ENCODE measurements around the gene TBC1D5. TPM values are rescaled to one million over a fixed set of nuclear protein-coding genes. Genes with fewer than 3 reads are reported as not detected.
"Not testable (repeated sequence)": the region's sequence is repeated elsewhere in the genome, so short reads cannot be mapped to it uniquely, and the experiment has no call there.

The TBC1D5 gene
- total RNA-seq, 1 donor from 2014 or later, result 25.9 TPM

DNA sequence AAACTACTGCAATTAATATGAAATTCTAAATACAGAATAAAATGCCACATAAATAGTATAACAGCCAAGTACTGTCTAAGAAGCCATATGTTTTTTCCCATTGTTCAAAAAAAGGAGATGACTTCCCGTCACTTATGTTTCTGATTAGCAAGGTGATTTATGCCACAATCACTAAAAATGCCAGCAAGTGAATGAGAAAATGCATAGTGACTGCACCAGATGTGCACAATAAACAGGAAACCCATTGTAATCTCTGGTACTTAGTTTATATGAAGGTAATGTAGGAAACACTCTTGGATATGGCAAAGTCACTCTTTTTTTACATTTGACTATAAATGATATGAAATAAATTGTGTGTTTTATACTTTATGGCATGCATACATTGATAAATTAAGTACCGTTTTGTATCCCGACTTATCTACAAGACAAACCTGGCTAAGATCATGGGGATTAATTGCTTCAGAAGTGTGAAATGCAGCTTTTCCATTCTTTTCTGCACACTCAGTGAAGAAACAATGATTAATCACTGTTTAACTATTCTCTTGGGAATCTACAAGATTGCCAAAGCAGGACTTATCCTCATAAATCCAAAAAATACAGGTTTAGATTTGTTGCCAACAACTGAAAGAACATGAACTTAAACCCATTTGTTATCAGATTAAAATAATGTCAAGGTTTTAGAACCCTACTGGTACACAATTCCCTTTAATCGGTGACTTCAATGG is 164.5 kb downstream of the TBC1D5 start:
- intact Hi-C loops (cut with DNase I), result no loop called here

DNA sequence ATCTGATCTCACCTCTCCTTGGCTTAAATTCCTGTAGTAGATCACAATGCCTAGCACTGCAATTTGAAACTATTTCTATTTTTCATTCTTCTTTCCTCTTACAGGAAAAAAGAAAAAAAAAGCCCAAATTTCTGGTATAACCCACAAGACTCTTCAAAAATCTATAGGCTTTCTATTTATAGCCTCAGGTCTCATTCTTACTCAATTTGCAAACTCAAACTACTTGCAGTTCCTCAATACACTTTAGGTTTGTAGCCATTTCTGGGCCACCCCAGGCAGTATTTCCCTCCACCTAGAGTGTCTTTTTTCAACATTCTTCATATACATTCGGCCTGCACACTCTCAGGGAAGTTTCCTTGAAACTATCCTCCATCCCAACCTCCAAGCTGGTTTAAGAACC is 169.0 kb downstream of the TBC1D5 start:
- intact Hi-C loops (cut with DNase I), result no loop called here
- no peak for DNase-seq (ENCODE audit: low spot score)

More for the DNA sequence above, 164.5 kb downstream of the TBC1D5 start:
- DNase-seq (ENCODE audit: low spot score), result no peak

GRCh38 chr3:17571686-17572085 is 170.7 kb downstream of the TBC1D5 start:
- intact Hi-C loops (cut with DNase I), result no loop called here
- DNase-seq (ENCODE audit: low spot score), result no peak

- intact Hi-C loops (cut with DNase I), result no loop called here
- no peak for DNase-seq (ENCODE audit: low spot score)
Observed at GRCh38 chr3:17562845-17563244, 179.6 kb downstream of the TBC1D5 start.

- DNase-seq (ENCODE audit: low spot score), result no peak
- intact Hi-C loops (cut with DNase I), result loop anchor here (10.0 kb wide), 1 partner anchor 186 kb away; the partner anchor contains the start of gene TBC1D5
Observed at GRCh38 chr3:17558565-17558964, 183.9 kb downstream of the TBC1D5 start.

DNA sequence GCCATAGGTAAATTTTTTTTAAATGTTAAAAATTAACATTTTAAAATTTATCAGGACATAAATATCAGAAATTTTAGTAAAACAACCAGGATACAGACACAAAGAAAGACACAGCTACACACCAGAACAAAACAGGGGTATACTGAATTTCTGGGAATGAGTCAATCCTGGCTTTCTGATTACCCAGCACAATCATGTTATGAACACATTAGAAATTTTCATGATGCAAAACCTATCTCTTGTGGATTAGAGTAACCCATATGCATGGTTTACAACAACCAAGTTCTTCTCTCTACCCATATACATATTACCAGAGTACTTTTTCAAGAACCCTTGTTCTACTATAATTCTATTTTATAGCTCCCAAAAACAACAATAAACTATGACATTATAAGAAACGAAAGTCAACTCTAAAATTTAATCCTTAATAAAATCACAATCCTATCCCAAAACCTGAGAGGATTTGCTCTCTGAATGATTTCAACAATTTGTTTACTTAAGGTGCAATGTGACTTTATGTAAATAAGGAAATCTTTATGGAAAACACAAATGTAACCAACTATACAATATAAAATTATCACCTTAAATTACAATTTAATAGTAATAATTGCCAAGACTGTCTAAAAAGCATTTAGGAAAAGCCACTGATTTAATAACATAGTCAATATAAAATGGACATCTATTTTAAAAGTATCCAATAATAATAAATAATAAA is 184.5 kb downstream of the TBC1D5 start:
- DNase-seq (ENCODE audit: low spot score), result no peak
- intact Hi-C loops (cut with DNase I), result loop anchor here (10.0 kb wide), 1 partner anchor 187 kb away; the partner anchor contains the start of gene TBC1D5

DNA sequence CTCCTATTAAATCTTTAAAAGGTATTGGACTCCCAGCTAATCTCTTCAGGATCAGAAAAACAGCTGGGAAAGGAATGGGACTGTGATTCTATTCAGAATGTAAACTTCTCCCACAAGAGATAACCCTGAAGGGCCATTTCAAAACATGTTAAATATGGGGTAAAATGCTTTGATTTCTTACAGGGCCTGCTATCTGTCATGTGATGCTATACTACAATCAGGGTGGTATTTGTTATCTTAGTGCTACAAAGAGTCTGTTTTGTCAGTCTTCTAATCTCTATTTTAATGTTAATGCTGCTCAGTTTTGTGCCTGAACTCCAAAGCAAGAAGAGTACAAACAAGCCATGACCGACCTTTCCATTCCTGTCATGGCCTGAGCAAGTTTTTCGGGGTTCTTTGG is 186.9 kb downstream of the TBC1D5 start:
- DNase-seq (ENCODE audit: low spot score), result no peak
- intact Hi-C loops (cut with DNase I), result loop anchor here (10.0 kb wide), 1 partner anchor 189 kb away; the partner anchor contains the start of gene TBC1D5

DNA sequence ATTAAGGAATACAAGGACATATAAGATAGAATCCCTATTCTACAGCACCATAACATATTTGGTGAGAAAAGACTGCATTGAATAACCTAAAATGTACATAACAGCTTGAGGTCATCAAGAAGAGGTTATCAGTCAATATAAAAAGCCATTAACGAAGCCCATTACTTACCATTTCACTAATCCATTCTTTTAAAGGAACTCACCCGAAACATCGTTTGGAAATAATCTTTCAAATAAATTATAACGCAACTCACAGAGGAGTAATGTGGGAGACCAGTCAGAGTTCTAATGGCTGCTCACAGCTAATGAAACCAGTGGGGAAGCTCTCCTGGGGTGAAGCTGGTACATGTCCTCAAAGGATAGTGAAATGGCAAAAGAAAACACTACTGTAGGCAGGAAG is 188.4 kb downstream of the TBC1D5 start:
- intact Hi-C loops (cut with DNase I), result loop anchor here (10.0 kb wide), 1 partner anchor 191 kb away; the partner anchor contains the start of gene TBC1D5

GRCh38 chr3:17553080-17553479 is 189.4 kb downstream of the TBC1D5 start:
- no peak for DNase-seq (ENCODE audit: low spot score)
- intact Hi-C loops (cut with DNase I), result loop anchor here (10.0 kb wide), 1 partner anchor 192 kb away; the partner anchor contains the start of gene TBC1D5

More for the DNA sequence above, 188.4 kb downstream of the TBC1D5 start:
- DNase-seq (ENCODE audit: low spot score), result no peak

DNA sequence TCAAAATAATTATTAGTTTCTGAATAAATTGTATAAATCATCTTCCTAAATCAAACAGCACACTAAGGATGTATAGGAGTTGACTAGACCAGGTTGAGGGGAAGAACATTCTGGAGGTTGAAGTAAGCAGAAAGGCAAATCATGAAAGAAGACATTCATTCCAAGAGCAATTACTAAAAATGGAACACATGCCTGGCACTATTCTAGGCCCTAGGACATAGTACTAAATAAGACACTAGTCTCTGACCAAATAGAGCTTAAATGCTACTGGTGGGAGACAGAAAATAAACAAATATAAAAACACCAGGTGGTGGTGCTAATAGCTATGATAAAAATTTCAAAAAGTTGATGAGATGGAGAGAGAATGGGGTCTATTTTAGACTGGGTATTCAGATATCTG is 190.1 kb downstream of the TBC1D5 start:
- DNase-seq (ENCODE audit: low spot score), result no peak
- intact Hi-C loops (cut with DNase I), result loop anchor here (10.0 kb wide), 1 partner anchor 192 kb away; the partner anchor contains the start of gene TBC1D5

DNA sequence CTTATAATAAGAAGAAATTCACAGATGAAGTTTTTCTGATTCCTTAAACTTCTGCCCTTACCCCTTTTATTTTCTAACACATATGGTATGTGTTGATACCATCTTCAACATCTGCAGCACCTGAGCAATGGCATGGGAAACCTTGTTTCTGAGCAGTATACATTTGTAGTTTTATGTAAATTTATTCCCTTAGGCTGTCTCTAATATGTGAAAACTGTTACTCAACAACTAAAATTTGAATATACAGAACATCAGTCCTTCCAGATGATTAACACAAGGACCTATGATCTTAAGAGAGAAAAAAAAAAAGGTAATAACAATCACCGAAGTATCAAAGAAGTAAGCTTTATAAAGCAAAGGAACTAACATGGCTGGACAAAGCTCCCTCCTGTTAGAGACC is 190.5 kb downstream of the TBC1D5 start:
- intact Hi-C loops (cut with DNase I), result loop anchor here (10.0 kb wide), 1 partner anchor 193 kb away; the partner anchor contains the start of gene TBC1D5
- DNase-seq (ENCODE audit: low spot score), result no peak

DNA sequence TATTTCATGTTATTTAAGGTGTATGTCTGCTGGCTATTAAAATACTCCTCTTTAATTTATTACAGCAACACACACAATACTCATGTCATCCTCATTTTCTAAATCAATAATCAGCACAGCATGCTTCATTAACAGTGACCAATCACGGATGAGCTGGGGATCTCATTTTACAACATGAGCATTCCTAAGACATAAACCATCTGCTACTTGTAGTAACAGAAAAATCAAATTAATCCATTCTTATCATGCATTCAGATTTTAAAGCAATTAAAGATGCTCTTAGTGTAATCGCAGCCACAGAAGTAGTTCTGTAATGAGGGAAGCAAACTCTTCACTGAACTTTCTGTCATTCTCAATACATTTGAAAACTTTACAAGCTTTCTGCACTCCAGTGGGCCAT is 191.1 kb downstream of the TBC1D5 start:
- intact Hi-C loops (cut with DNase I), result loop anchor here (10.0 kb wide), 1 partner anchor 193 kb away; the partner anchor contains the start of gene TBC1D5

GRCh38 chr3:17550624-17551023 is 191.8 kb downstream of the TBC1D5 start:
- DNase-seq (ENCODE audit: low spot score), result no peak
- intact Hi-C loops (cut with DNase I), result loop anchor here (10.0 kb wide), 1 partner anchor 194 kb away; the partner anchor contains the start of gene TBC1D5

More for the DNA sequence above, 191.1 kb downstream of the TBC1D5 start:
- DNase-seq (ENCODE audit: low spot score), result no peak

DNA sequence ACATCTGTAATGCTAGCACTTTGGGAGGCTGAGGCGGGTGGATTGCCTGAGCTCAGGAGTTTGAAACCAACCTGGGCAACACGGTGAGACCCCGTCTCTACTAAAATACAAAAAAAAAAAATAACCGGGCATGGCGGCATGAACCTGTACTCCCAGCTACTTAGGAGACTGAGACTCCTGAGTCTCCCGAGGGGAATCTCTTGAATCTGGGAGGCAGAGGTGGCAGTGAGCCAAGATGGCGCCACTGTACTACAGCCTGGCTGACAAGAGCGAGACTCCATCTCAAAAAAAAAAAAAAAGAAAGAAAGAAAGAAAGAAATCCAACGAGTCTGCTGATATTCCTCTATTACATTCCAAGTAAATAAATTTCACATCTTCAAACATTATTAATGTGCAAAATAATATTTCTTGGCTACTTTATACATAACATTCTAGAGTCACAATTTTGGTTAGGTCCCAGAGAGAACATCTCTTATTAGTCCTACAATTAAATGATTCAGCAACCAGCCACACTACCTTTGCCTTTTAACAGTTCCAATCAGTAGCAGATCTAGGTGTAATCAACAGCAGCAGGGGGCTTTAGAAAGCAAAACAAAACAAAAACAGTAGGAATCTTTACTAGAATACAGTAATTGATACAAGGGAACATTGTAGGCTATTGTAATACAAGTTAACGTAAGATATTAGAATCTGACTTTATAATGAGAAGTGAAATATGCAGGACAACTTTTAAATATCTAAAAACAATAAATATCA is 195.8 kb downstream of the TBC1D5 start:
- DNase-seq (ENCODE audit: low spot score), result no peak
- intact Hi-C loops (cut with DNase I), result no loop called here

DNA sequence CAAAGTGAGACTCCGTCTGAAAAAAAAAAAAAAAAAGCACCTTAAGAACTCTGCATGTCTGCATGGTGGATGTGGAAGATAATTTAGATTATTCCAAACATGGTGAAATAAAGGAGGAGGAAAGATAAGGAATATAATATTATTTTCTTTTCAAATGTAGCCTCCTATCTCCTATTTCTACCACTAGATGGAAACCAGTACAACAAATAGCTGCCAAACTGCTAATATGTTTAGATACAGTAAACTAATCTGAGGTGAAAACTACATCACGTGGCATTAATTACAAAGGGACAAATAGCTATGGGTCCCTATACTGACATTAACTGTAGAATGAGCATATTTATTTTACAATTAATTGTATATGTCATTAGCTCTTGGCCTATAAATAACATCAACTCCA is 197.8 kb downstream of the TBC1D5 start:
- intact Hi-C loops (cut with DNase I), result no loop called here
- DNase-seq (ENCODE audit: low spot score), result no peak

DNA sequence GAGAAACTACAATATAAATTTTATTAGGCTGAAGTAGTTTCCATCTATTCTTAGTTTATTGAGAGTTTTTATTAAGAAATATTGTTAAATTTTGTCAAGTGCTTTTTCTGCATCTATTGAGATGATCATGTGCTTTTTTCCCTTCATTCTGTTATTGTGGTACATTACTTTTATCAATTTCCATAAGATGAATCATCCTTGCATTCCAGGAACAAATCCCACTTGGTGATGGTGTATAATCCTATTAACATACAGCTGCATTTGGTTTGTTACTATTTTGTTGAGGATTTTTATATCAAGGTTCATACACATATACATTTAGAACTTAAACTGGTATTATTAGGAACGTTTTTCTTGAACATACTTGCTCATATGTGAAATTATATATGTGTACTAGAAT is 199.8 kb downstream of the TBC1D5 start:
- no peak for DNase-seq (ENCODE audit: low spot score)
- intact Hi-C loops (cut with DNase I), result no loop called here

DNA sequence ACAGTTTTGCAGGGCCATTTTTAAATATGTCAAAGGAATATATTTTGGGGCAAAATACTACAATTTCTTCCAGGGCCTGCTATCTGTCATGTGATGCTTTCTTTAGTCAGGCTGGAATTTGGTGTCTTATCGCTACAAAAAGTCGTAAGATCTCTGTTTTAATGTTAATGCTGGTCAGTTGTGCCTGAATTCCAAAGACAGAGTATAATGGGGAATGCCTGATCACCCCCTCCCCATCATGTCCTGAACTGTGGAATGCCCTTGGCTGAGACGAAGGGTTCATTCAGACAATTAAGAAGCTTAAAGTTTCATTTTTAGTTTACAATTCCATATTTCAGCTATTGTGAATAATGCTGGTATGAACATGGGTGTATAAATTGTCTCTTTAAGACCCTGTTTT is 203.0 kb downstream of the TBC1D5 start:
- no peak for DNase-seq (ENCODE audit: low spot score)
- intact Hi-C loops (cut with DNase I), result no loop called here

GRCh38 chr3:17535274-17535673 is 207.2 kb downstream of the TBC1D5 start:
- intact Hi-C loops (cut with DNase I), result no loop called here
- no peak for DNase-seq (ENCODE audit: low spot score)

GRCh38 chr3:17532446-17532845 is 210.0 kb downstream of the TBC1D5 start:
- DNase-seq (ENCODE audit: low spot score); intact Hi-C loops (cut with DNase I): not testable (repeated sequence)

GRCh38 chr3:17529677-17530076 is 212.8 kb downstream of the TBC1D5 start:
- no peak for DNase-seq (ENCODE audit: low spot score)
- intact Hi-C loops (cut with DNase I), result no loop called here

Measured in cardiac septum (tissue), 1 donor.